PC-3 (cell line): ENCODE results near the gene ABHD1. TPM values are rescaled to one million over a fixed set of nuclear protein-coding genes. Genes with fewer than 3 reads are reported as not detected.

Source experiments
- ATAC-seq: fragments of 200-7000 bp; cut with Tn5 transposase; 2 replicates; pipeline ENCODE4 v1.9.1; 2020; ENCODE audit warnings: mild to moderate bottlenecking, moderate library complexity
- BruUV-seq: library from RNA; stranded (reverse); fragments of 400-500 nt; replicated peaks from 2 replicates; lab custom pipeline; 2021; lab: Mats Ljungman, UMichigan
- CTCF ChIA-PET: fragments of 300-600 bp; sonication (Branson Sonifier 250); formaldehyde crosslinking; loops from one replicate; lab custom pipeline; 2022; ENCODE audit warnings: antibody characterized with exemption; lab: Charles Lee
- POLR2A ChIA-PET: fragments of 300-600 bp; sonication (Branson Sonifier 250); formaldehyde crosslinking; loops from one replicate; lab custom pipeline; 2022; ENCODE audit warnings: antibody characterized with exemption; ENCODE audit not compliant: unreplicated experiment; lab: Charles Lee
- DNase-seq: peaks from one replicate; pipeline ENCODE4 v3.0.0-alpha.2; 2015
- H2AFZ ChIP-seq: fragments of 300-600 bp; sonication (generic); 2 replicates; pipeline ENCODE4 v1.6.0; 2016; ENCODE audit warnings: antibody characterized with exemption, low read length
- H3F3A ChIP-seq: fragments of 300-600 bp; sonication (generic); one replicate; pipeline ENCODE4 v1.6.0; 2017; ENCODE audit warnings: antibody characterized with exemption, low read length, control low read depth, mild to moderate bottlenecking; ENCODE audit not compliant: unreplicated experiment
- H3K27ac ChIP-seq: fragments of 300-600 bp; sonication (generic); 2 replicates; pipeline ENCODE4 v1.5.1; 2016; ENCODE audit warnings: mild to moderate bottlenecking, low read length
- H3K27me3 ChIP-seq: fragments of 300-600 bp; sonication (generic); 2 replicates; pipeline ENCODE4 v1.6.1; 2016; ENCODE audit warnings: low read length, mixed read lengths
- H3K36me3 ChIP-seq: fragments of 300-600 bp; sonication (generic); 2 replicates; pipeline ENCODE4 v1.6.1; 2016; ENCODE audit warnings: low read depth, mixed run types, low read length, mixed read lengths
- H3K4me1 ChIP-seq: fragments of 300-600 bp; sonication (generic); 2 replicates; pipeline ENCODE4 v1.5.1; 2016; ENCODE audit warnings: low read length; ENCODE audit not compliant: insufficient read depth
- H3K4me2 ChIP-seq: fragments of 300-600 bp; sonication (generic); 2 replicates; pipeline ENCODE4 v1.6.0; 2016; ENCODE audit warnings: low read length
- H3K4me3 ChIP-seq: fragments of 300-600 bp; sonication (generic); 2 replicates; pipeline ENCODE4 v1.5.1; 2016; ENCODE audit warnings: mild to moderate bottlenecking, low read length, mixed read lengths
- H3K79me2 ChIP-seq: fragments of 300-600 bp; sonication (generic); 2 replicates; pipeline ENCODE4 v1.6.1; 2017; ENCODE audit warnings: low read length, mixed read lengths
- H3K9ac ChIP-seq: fragments of 300-600 bp; sonication (generic); 2 replicates; pipeline ENCODE4 v1.6.0; 2016; ENCODE audit warnings: mild to moderate bottlenecking, low read length
- H3K9me2 ChIP-seq: fragments of 300-600 bp; sonication (generic); replicated peaks from 2 replicates; pipeline ENCODE4 v1.6.1; 2016; ENCODE audit warnings: mixed run types, low read length, mixed read lengths
- H3K9me3 ChIP-seq: fragments of 300-600 bp; sonication (generic); 2 replicates; pipeline ENCODE4 v1.6.1; 2016; ENCODE audit warnings: low read length, mixed read lengths
- H4K20me1 ChIP-seq: fragments of 300-600 bp; sonication (generic); 2 replicates; pipeline ENCODE4 v1.6.1; 2016; ENCODE audit warnings: low read length, mixed read lengths
- CTCF ChIP-seq: fragments of 300-600 bp; sonication (generic); conservative IDR thresholded peaks from 2 replicates; pipeline ENCODE4 v1.5.1; 2017; ENCODE audit warnings: antibody characterized with exemption, low read depth, mild to moderate bottlenecking, low read length
- EZH2 ChIP-seq: fragments of 300-600 bp; sonication (generic); IDR thresholded peaks from one replicate; pipeline ENCODE4 v1.6.1; 2017; ENCODE audit warnings: antibody characterized with exemption, mild to moderate bottlenecking, low read length; ENCODE audit not compliant: unreplicated experiment
- EZH2phosphoT487 ChIP-seq: fragments of 300-600 bp; sonication (generic); IDR thresholded peaks from 2 replicates; pipeline ENCODE4 v1.6.1; 2018; ENCODE audit warnings: mild to moderate bottlenecking, antibody characterized with exemption, low read length, borderline replicate concordance
- intact Hi-C: fragments of 100-400 bp; cut with micrococcal nuclease; formaldehyde crosslinking; loops from 2 replicates; pipeline ENCODE4 v1.9.0; 2023
- total RNA-seq: library from RNA; depleted of rRNA; stranded (reverse); fragments of >200 nt; gene quantifications from 2 replicates; pipeline ENCODE4 v1.2.3, GENCODE V29; 2014

Gene ABHD1
- total RNA-seq, 1 experiment from 2014 or later, result 0.36 TPM

- BruUV-seq, result no TSS peak
- CTCF ChIA-PET, result no interaction called here
- no peak overlapping the region for H3K27ac ChIP-seq
Observed at GRCh38 chr2:27177441-27178351, 54.1 kb downstream of the ABHD1 start.

GRCh38 chr2:27178469-27178868 is 54.9 kb downstream of the ABHD1 start:
- no peak for ATAC-seq
- TF ChIP-seq CTCF (no peak), EZH2 (no peak), EZH2phosphoT487 (no peak)
- CTCF ChIA-PET, result no interaction called here

More at GRCh38 chr2:27177441-27178351, 54.1 kb downstream of the ABHD1 start:
- Histone ChIP-seq H3K4me1 (no peaks in the 10 kb centered on the region), H4K20me1 (no peaks in the 10 kb centered on the region), H3F3A (no peaks in the 10 kb centered on the region), H3K4me3 (no peak overlapping the region), H3K9ac (no peak overlapping the region), H3K4me2 (no peak overlapping the region), H2AFZ (no peak overlapping the region), H3K79me2 (no peaks in the 10 kb centered on the region), H3K9me2 (no peaks in the 10 kb centered on the region), H3K9me3 (no peaks in the 10 kb centered on the region), H3K27me3 (peaks cover 56% of the 10 kb centered on the region), H3K36me3 (no peaks in the 10 kb centered on the region)
- intact Hi-C loops, result no loop called here
- POLR2A ChIA-PET, result no interaction called here
- DNase-seq (no peak), ATAC-seq (no peak)
- TF ChIP-seq EZH2phosphoT487 (no peak), EZH2 (no peak), CTCF (no peak)

More at GRCh38 chr2:27178469-27178868, 54.9 kb downstream of the ABHD1 start:
- no peak overlapping the region for H3K27ac ChIP-seq
- H3K4me1 ChIP-seq, result no peaks in the 10 kb centered on the region
- no peak overlapping the region for H3K4me3 ChIP-seq
- H3K4me2 ChIP-seq, result no peak overlapping the region
- intact Hi-C loops, result no loop called here
- H3K79me2 ChIP-seq, result no peaks in the 10 kb centered on the region
- H3K36me3 ChIP-seq, result no peaks in the 10 kb centered on the region
- no peaks in the 10 kb centered on the region for H3F3A ChIP-seq
- no peaks in the 10 kb centered on the region for H3K9me2 ChIP-seq
- DNase-seq, result no peak
- no peak overlapping the region for H2AFZ ChIP-seq
- H3K27me3 ChIP-seq, result peaks cover 51% of the 10 kb centered on the region
- no peaks in the 10 kb centered on the region for H3K9me3 ChIP-seq
- H3K9ac ChIP-seq, result no peak overlapping the region
- BruUV-seq, result no TSS peak
- POLR2A ChIA-PET, result no interaction called here
- H4K20me1 ChIP-seq, result no peaks in the 10 kb centered on the region
